Thymus (tissue), 11 donors: ENCODE results near the gene RASAL1. TPM values are rescaled to one million over a fixed set of nuclear protein-coding genes. Genes with fewer than 3 reads are reported as not detected.
"Not testable (repeated sequence)": the region's sequence is repeated elsewhere in the genome, so short reads cannot be mapped to it uniquely, and the experiment has no call there.

Experiments
- DNase-seq, 9 donors: peaks; one replicate each; pipeline ENCODE4 v3.0.0-alpha.2; 2013; ENCODE audit warnings: low spot score in 9 of 9, low read depth in 6 of 9, missing footprints in 1 of 9
- H3K27ac ChIP-seq, 2 donors: one replicate each; pipeline ENCODE4 v1.5.1; 2013; ENCODE audit warnings: control low read depth in 1 of 2, low read depth in 1 of 2, low read length in 1 of 2, mild to moderate bottlenecking in 1 of 2, moderate library complexity in 1 of 2
- H3K27me3 ChIP-seq, 2 donors: one replicate each; pipeline ENCODE4 v1.5.1; 2013; ENCODE audit warnings: low read length in 1 of 2; ENCODE audit not compliant: control insufficient read depth in 2 of 2, insufficient read depth in 1 of 2
- H3K36me3 ChIP-seq, 2 donors: one replicate each; pipeline ENCODE4 v1.5.1; 2013; ENCODE audit warnings: low read length in 1 of 2, mild to moderate bottlenecking in 1 of 2, moderate library complexity in 1 of 2; ENCODE audit not compliant: control insufficient read depth in 2 of 2, insufficient read depth in 2 of 2
- H3K4me1 ChIP-seq, 2 donors: one replicate each; pipeline ENCODE4 v1.5.1; 2013; ENCODE audit warnings: low read length in 2 of 2; ENCODE audit not compliant: control insufficient read depth in 2 of 2, insufficient read depth in 2 of 2
- H3K4me3 ChIP-seq, 2 donors: one replicate each; pipeline ENCODE4 v1.5.1; 2013; ENCODE audit warnings: low read length in 2 of 2, control low read depth in 1 of 2, mild to moderate bottlenecking in 1 of 2
- H3K9me3 ChIP-seq, 2 donors: one replicate each; pipeline ENCODE4 v1.5.1; 2013; ENCODE audit warnings: low read length in 1 of 2, mild to moderate bottlenecking in 1 of 2; ENCODE audit not compliant: control insufficient read depth in 2 of 2, insufficient read depth in 1 of 2
- WGBS: extraction: QIAGEN DNeasy Blood & Tissue Kit; methylation state at CpG from one replicate; pipeline ENCODE4 v1.1.7; 2013; 5-methylcytosine and 5-hydroxymethylcytosine counted together
- polyA plus RNA-seq: library from polyadenylated mRNA; stranded (reverse); fragments of 200-250 nt; gene quantifications from one replicate; pipeline ENCODE4 v1.2.3, GENCODE V29; 2013
- total RNA-seq: library from RNA; stranded (reverse); fragments of 120-200 nt; gene quantifications from one replicate; pipeline ENCODE4 v1.2.4, GENCODE V29; 2013
- donor health status: healthy.

RASAL1 gene
- total and polyA plus RNA-seq, 2 donors = 1.7 to 3.7 TPM

DNA sequence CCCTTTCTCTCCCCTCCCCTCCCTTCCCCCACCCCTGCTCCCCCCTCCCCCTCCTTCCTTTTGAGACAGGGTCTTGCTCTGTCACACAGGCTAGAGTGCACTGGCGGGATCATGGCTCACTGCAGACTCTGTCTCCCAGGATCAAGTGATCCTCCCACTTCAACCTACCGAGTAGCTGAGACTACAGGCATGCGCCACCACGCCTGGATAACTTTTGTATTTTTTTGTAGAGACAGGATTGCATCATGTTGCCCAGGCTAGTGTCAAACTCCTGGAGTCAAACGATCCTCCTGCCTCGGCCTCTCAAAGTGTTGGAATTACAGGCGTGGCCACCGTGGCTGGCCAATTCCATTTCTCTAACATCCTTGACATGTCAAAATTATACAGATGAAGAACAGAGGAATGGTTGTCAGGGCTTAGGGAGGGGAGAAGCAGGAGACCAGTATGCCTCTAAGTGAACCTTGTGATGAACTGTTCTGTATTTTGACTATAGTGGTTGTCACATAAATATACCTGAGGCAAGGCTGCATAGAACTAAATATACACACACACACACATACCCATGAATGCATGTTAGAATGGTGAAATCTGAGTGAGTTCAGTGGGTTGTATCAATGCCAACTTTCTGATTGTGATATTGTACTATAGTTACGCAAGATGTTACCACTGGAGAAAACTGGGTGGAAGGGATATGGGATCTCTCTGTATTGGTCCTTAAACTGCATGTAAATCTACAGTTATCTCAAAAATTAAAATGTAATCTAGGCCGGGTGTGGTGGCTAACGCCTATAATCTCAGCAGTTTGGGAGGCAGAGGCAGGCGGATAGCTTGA, 10.4 kb upstream of the RASAL1 start:
- H3K4me1 ChIP-seq = peaks cover 0 to 5% of the 10 kb centered on the region in 2 donors
- 95% methylated on average over 12 of the region's 12 CpGs for WGBS
- H3K27me3 ChIP-seq = peaks cover 0 to 16% of the 10 kb centered on the region in 2 donors
- no peaks in the 10 kb centered on the region for H3K9me3 ChIP-seq
- H3K27ac ChIP-seq = no peak overlapping the region
- no peak overlapping the region for H3K4me3 ChIP-seq
- no peak for DNase-seq
- H3K36me3 ChIP-seq = no peaks in the 10 kb centered on the region

DNA sequence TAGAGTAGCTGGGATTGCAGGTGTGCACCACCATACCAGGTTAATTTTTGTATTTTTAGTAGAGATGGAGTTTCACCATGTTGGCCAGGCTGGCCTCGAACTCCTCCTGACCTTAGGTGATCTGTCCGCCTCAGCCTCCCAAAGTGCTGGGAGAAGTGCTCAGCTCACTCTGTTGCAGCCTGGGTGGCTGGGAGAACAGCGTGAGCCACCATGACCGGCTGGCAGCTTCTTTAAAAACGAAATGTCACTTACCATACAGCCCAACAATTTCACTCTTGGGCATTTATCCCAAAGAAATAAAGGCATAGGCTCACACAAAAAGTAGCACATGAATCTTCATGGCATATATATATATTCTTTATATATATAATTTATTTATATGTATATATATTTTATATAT, 9.2 kb upstream of the RASAL1 start:
- H3K9me3 ChIP-seq = no peaks in the 10 kb centered on the region
- no peaks in the 10 kb centered on the region for H3K36me3 ChIP-seq
- peaks cover 0 to 4% of the 10 kb centered on the region in 2 donors for H3K4me1 ChIP-seq
- peaks cover 0 to 6% of the 10 kb centered on the region in 2 donors for H3K27me3 ChIP-seq
- no peak for DNase-seq
- H3K27ac ChIP-seq = no peak overlapping the region
- WGBS = 96% methylated on average over 5 of the region's 5 CpGs
- H3K4me3 ChIP-seq = no peak overlapping the region

DNA sequence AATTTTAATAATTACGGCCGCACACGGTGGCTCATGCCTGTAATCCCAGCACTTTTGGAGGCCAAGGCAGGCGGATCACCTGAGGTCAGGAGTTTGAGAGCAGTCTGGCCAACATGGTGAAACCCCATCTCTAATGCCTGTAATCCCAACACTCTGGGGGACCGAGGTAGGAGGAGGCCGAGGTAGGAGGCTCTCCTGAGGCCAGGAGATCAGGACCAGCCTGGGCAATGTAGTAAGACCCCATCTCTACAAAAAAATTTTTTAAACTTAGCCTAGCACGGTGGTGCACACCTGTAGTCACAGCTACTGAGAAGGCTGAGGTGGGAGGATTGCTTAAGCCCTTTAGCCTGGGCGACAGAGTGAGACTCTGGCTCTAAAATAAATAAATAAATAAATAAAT, 8.4 kb upstream of the RASAL1 start:
- no peak overlapping the region for H3K4me3 ChIP-seq
- H3K9me3 ChIP-seq = no peaks in the 10 kb centered on the region
- DNase-seq = no peak
- no peaks in the 10 kb centered on the region for H3K4me1 ChIP-seq
- H3K27me3 ChIP-seq = no peaks in the 10 kb centered on the region
- H3K27ac ChIP-seq = no peak overlapping the region
- no peaks in the 10 kb centered on the region for H3K36me3 ChIP-seq
- 97% methylated on average over 8 of the region's 8 CpGs for WGBS

DNA sequence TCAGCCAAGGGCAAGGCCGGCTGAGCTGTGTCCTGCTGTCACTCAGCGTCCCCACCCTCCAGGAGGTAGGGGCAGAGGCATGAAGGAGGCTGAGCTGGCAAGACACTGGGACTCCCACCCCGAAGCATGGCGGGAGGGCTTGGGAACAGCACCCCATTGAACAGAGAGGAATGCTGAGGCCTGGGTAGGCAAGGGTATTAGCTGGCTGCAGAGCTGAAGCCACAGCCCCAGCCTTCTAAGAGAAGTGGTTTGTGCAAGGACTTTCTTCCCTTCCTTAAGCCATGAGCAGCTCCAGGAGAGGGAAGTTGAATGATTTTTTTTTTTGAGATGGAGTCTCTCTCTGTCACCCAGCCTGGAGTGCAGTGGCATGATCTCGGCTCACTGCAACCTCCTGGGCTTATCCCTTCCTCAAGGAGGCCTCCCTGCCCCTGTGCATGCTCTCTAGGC, 7.3 kb upstream of the RASAL1 start:
- no peak for DNase-seq
- 75% methylated on average over 5 of the region's 5 CpGs for WGBS

DNA sequence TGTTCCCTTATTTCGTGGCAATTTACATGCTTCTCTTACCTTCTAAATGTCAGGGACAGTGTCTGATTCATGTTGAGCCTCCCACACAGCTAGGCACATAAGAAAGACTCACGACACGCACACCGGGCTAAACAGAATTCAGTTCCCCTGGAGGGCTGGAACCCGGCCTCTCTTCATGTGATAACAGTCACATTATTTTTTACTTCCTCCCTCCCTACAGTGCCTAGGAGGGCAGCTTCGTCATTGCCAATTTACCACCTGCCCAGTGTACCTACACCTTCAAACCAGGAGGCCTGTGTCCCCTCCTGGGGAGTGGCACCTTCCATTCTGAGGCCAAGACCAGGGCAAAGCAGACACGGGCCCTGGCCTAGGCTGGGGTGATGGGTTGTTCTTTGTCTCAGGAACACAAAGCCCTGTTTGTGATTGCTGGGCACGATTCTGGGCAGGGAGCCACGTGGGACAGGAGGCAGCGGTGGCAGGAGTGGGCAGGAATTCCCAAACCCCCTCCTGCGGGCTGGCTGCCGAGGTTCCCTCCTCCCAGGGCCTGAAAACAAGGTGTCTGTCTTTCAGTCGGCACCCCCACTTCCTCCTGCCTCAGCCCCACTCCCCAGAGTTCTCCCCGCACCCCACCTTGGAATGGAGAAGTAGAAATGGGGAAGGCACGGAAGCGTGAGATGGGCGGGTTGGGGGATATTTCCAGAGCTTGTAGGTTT, 6.8 kb upstream of the RASAL1 start:
- Histone ChIP-seq H3K27ac (no peak overlapping the region), H3K9me3 (no peaks in the 10 kb centered on the region), H3K36me3 (no peaks in the 10 kb centered on the region), H3K4me3 (no peak overlapping the region), H3K27me3 (no peaks in the 10 kb centered on the region), H3K4me1 (no peaks in the 10 kb centered on the region)
- 61% methylated on average over 17 of the region's 17 CpGs for WGBS
- no peak for DNase-seq

More for the DNA sequence above, 7.3 kb upstream of the RASAL1 start:
- H3K9me3 ChIP-seq = no peaks in the 10 kb centered on the region
- H3K4me3 ChIP-seq = no peak overlapping the region
- H3K36me3 ChIP-seq = no peaks in the 10 kb centered on the region
- no peaks in the 10 kb centered on the region for H3K4me1 ChIP-seq
- H3K27ac ChIP-seq = no peak overlapping the region
- no peaks in the 10 kb centered on the region for H3K27me3 ChIP-seq

DNA sequence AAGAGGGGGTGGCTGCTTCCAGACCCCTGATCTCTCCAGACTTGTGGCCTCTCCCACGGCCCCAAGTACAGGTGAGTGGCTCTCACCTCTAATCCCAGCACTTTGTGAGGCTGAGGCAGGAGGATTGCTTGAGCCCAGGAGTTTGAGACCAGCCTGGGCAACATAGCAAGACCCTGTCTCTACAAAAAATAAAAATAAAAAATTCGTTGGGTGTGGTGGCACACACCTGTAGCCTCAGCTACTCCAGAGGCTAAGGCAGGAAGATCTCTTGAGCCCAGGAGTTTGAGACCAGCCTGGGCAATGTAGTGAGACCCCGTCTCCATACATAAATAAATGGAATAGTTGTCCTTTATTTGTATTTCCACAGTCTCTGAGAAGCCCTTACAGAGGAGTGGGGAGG, 6.2 kb upstream of the RASAL1 start:
- not testable (repeated sequence) for DNase-seq, H3K4me3 ChIP-seq, H3K4me1 ChIP-seq, H3K36me3 ChIP-seq, H3K9me3 ChIP-seq, H3K27me3 ChIP-seq, H3K27ac ChIP-seq
- WGBS = 94% methylated on average over 3 of the region's 3 CpGs

DNA sequence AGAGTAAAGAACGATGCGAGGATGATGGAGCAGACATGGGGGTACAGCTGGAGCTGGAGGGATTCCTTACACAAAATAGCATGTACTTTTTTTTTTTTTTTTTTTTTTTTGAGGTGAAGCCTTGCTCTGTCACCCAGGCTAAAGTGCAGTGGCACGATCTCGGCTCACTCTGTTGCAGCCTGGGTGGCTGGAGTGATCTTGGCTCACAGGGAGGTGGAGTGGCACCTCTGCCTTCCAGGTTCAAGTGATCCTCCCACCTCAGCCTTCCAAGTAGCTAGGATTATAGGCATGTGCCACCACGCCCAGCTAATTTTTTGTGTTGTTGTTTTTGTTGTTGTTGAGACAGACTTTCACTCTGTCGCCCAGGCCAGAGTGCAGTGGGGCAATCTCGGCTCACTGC, 5.1 kb upstream of the RASAL1 start:
- WGBS = 96% methylated on average over 7 of the region's 7 CpGs
- Histone ChIP-seq H3K27ac (no peak overlapping the region), H3K9me3 (no peaks in the 10 kb centered on the region), H3K4me3 (no peak overlapping the region), H3K4me1 (peaks cover 0 to 11% of the 10 kb centered on the region in 2 donors), H3K27me3 (peaks cover 0 to 3% of the 10 kb centered on the region in 2 donors), H3K36me3 (no peaks in the 10 kb centered on the region)
- DNase-seq = no peak

DNA sequence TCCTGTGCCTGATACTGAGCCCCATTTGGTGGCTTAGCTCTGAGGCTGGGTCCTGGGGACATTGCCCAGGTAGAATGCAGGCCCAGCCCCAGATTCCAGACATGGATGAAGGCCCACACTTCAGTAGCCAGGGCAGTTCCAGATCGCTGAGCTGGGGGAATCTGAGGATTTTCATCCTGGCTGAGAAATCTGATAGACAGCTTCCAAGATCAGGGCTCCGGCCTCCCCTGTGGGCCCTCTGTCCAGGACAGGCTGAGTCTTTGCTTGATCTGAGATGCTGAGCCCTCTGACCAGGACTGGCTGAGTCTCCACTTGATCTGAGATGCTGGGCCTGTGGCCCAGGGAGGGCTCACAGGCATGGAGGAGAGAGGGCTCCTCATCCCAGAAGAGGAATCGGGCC, 3.3 kb upstream of the RASAL1 start:
- H3K4me1 ChIP-seq = peaks cover 3 to 21% of the 10 kb centered on the region in 2 donors
- H3K36me3 ChIP-seq = no peaks in the 10 kb centered on the region
- no peak overlapping the region for H3K4me3 ChIP-seq
- no peaks in the 10 kb centered on the region for H3K9me3 ChIP-seq
- WGBS = 96% methylated on average over 3 of the region's 3 CpGs
- no peak overlapping the region for H3K27ac ChIP-seq
- H3K27me3 ChIP-seq = peaks cover 0 to 16% of the 10 kb centered on the region in 2 donors
- DNase-seq = no peak
